ENCODE results near the gene CDH4.

Gene CDH4

DNA sequence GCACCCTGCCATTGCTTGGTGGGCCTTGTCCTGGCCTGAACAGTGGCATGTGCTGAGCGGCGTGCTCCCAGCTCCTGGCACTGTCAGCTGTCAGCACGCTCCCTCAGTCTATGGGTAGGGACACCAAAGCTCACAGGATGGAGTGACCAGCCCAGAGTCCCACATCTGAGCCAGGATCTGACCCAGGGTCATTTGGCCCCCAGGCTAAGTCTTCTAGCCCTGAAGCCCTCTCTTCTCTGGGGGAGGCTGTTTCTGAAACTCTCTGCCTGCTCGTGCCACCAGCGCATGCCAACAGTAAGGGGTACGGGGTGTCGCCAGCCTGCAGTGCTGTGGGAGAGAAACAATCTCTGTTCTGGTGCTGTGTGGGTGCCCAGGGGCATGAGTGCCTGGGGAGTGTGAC is 37.1 kb downstream of the CDH4 start:
- no peak overlapping the region for H3K4me3 ChIP-seq (ENCODE audit: low read depth, low read length)
- TF ChIP-seq, protein P1, sequence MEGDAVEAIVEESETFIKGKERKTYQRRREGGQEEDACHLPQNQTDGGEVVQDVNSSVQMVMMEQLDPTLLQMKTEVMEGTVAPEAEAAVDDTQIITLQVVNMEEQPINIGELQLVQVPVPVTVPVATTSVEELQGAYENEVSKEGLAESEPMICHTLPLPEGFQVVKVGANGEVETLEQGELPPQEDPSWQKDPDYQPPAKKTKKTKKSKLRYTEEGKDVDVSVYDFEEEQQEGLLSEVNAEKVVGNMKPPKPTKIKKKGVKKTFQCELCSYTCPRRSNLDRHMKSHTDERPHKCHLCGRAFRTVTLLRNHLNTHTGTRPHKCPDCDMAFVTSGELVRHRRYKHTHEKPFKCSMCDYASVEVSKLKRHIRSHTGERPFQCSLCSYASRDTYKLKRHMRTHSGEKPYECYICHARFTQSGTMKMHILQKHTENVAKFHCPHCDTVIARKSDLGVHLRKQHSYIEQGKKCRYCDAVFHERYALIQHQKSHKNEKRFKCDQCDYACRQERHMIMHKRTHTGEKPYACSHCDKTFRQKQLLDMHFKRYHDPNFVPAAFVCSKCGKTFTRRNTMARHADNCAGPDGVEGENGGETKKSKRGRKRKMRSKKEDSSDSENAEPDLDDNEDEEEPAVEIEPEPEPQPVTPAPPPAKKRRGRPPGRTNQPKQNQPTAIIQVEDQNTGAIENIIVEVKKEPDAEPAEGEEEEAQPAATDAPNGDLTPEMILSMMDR (IDR thresholded peaks at IDR 0.05; ENCODE audit: low read depth, low read length) = no peak

DNA sequence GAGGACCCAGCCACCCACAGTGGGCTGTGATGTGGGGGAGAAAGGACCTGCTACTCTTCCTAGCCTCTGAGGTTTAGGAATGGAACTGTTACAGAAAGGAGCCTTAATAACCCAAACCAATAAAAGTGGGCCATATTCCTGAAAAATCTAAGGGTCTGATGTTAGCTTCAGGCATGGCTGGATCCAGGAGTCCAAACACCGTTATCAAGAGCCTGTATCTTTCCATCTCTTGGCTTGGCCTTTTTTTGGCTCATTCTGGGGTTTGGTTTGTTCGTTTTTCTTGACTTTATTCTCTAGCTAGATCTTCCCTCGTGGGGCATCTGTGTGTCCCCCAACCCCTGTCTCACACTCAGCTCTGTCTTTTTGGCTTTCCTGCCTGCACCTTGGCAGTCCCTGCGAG is 38.7 kb downstream of the CDH4 start:
- no peak overlapping the region for H3K4me3 ChIP-seq (ENCODE audit: low read depth, low read length)
- TF ChIP-seq, protein P1 (IDR thresholded peaks at IDR 0.05; ENCODE audit: low read depth, low read length) = no peak

DNA sequence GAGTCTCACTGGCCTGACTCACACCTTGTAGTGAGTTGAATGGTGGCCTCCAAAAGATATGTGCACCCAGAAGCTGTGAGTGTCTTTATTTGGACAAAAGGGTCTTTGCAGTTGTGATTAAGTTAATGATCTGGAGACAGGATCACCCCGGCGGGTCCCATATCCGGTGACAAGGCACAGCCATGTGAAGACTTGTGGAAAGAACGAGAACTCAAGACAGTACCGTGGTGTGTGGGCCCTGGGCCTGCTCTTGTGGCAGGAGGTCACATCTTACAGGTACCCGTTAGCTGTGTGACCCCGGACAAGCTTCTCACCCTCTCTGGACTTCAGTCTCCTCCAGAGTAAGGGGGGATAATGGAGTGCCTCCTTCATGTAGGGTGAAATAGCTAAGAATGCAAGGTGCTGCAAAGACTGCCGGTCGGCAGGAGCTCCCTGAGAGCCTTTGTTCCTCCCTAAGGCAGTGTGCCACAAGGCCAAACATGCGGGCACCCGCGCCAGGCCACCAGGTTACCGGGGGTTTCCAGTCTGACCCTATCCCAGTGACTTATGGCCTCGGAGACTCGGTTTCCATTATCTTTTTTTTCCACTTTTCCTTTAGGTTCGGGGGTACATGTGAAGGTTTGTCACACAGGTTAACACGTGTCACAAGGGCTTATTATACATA is 39.2 kb downstream of the CDH4 start:
- TF ChIP-seq, protein P1 (IDR thresholded peaks at IDR 0.05; ENCODE audit: low read depth, low read length) = no peak
- no peak overlapping the region for H3K4me3 ChIP-seq (ENCODE audit: low read depth, low read length)

DNA sequence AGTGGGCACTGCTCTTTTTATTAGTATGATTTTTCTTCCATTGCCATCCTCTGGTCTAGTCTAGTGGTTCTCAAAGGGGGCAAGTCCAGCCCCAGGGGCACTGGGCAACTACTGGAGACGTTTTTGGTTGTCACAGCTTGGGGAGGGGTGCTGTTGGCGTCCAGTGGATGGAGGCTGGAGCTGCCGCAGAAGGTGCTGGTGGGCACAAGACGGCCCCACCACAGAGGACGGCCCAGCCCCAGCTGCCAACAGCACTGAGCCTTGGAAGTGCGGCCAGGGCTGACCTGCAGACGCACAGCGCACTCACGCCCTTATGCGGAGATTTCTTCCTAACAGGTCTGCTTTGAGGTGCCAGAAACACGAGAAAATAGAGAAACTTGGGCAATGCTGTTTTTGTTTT is 40.3 kb downstream of the CDH4 start:
- no peak overlapping the region for H3K4me3 ChIP-seq (ENCODE audit: low read depth, low read length)
- TF ChIP-seq, protein P1 (IDR thresholded peaks at IDR 0.05; ENCODE audit: low read depth, low read length) = no peak

DNA sequence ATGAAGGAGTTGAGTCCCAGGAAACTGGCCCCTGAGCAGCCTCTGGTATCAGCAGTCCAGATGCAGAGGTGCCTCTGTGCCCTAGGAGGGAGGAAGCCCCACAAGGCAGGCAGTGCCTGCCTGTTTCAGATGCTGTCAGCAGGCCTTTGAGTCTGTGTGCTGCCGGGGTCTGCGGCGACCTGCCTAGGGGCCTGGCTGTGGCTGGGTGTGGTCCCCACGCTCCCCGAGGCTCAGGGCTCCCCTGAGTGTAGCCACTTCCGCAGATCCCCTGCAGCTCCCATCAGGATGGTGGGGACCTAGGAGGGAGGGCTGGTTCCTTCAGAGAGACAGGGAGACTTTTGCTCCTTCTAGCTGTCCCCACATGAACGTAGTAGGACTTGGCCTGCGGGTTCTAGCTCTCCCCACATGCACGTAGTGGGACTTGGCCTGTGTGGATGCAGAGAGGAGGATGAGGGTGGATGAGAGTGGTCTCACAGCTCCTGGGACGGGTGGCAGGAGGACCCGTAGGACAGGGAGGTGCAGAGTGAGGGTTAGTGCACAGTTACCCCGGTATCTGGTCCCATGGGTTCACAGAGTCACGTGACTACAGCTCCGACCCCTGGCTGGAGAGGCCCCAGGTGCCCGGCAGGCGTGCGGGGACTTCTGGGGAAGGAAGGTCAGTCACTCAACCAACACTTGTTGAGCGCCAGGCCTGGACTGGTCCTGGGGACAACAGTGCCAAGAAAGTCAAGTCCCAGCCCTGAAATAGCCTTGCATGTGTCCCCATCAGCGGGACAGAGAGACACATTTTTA is 41.0 kb downstream of the CDH4 start:
- TF ChIP-seq, protein P1 (IDR thresholded peaks at IDR 0.05; ENCODE audit: low read depth, low read length) = no peak
- H3K4me3 ChIP-seq (ENCODE audit: low read depth, low read length) = no peak overlapping the region

- TF ChIP-seq, protein P1 (IDR thresholded peaks at IDR 0.05; ENCODE audit: low read depth, low read length) = no peak
Measured at GRCh38 chr20:61293951-61294350, 41.9 kb downstream of the CDH4 start.

DNA sequence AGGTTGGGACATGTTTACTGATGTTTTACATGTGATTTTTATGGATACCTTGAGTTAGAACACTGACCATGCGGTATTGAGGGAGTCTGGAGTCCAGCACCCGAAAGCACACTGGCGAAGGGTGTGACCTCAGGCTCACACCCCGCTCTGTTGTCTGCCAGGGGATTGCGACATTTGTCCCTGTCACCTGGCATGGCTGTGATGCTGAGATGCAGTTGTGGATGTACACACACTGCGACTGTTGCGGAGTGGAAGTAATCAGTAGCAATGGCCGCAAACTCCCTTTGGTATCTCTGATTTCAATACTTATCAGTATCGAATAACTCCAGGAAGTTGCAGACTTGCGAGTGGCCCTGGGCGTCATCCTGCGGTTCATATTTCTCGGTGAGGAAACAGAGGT is 43.2 kb downstream of the CDH4 start:
- no peak overlapping the region for H3K4me3 ChIP-seq (ENCODE audit: low read depth, low read length)
- TF ChIP-seq, protein P1 (IDR thresholded peaks at IDR 0.05; ENCODE audit: low read depth, low read length) = no peak

More at GRCh38 chr20:61293951-61294350, 41.9 kb downstream of the CDH4 start:
- H3K4me3 ChIP-seq (ENCODE audit: low read depth, low read length) = no peak overlapping the region
